Measurements from ENCODE around the gene RIC1.
"Not testable (repeated sequence)": the region's sequence is repeated elsewhere in the genome, so short reads cannot be mapped to it uniquely, and the experiment has no call there.

Gene RIC1

GRCh38 chr9:5626727-5627634 lies 1.9 kb upstream of the RIC1 start:
- DNase-seq: peak; percentile 14

GRCh38 chr9:5627686-5628085 lies 1.2 kb upstream of the RIC1 start:
- not testable (repeated sequence) for DNase-seq

- DNase-seq: no peak
Measured at GRCh38 chr9:5628183-5628529, 751 bp upstream of the RIC1 start.

- peak; percentile 32 for DNase-seq
Measured at GRCh38 chr9:5629312-5630080, 589 bp downstream of the RIC1 start.

GRCh38 chr9:5630081-5630507 lies 1.2 kb downstream of the RIC1 start:
- DNase-seq: no peak

GRCh38 chr9:5631026-5631425 lies 2.1 kb downstream of the RIC1 start:
- no peak for DNase-seq

- DNase-seq: no peak
Measured at GRCh38 chr9:5632540-5632939, 3.6 kb downstream of the RIC1 start.

GRCh38 chr9:5633243-5633642 lies 4.3 kb downstream of the RIC1 start:
- no peak for DNase-seq

GRCh38 chr9:5635390-5635789 lies 6.5 kb downstream of the RIC1 start:
- DNase-seq: no peak

GRCh38 chr9:5639816-5640215 lies 10.9 kb downstream of the RIC1 start:
- DNase-seq: no peak

- DNase-seq: no peak
Measured at GRCh38 chr9:5642170-5642569, 13.3 kb downstream of the RIC1 start.

- DNase-seq: no peak
Measured at GRCh38 chr9:5643005-5643624, 14.2 kb downstream of the RIC1 start.

GRCh38 chr9:5644501-5644900 lies 15.6 kb downstream of the RIC1 start:
- no peak for DNase-seq

GRCh38 chr9:5646116-5646515 lies 17.2 kb downstream of the RIC1 start:
- DNase-seq: no peak

- no peak for DNase-seq
Measured at GRCh38 chr9:5650356-5651105, 21.6 kb downstream of the RIC1 start.

GRCh38 chr9:5651246-5651645 lies 22.3 kb downstream of the RIC1 start:
- DNase-seq: no peak

GRCh38 chr9:5652821-5653220 lies 23.9 kb downstream of the RIC1 start:
- no peak for DNase-seq

- DNase-seq: not testable (repeated sequence)
Measured at GRCh38 chr9:5662804-5663203, 33.9 kb downstream of the RIC1 start.

- DNase-seq: no peak
Measured at GRCh38 chr9:5665059-5665458, 36.2 kb downstream of the RIC1 start.

- DNase-seq: no peak
Measured at GRCh38 chr9:5667391-5667790, 38.5 kb downstream of the RIC1 start.

- DNase-seq: no peak
Measured at GRCh38 chr9:5670079-5670478, 41.2 kb downstream of the RIC1 start.

GRCh38 chr9:5671711-5672353 lies 42.9 kb downstream of the RIC1 start:
- no peak for DNase-seq
